ENCODE results near the gene A1BG. TPM values are rescaled to one million over a fixed set of nuclear protein-coding genes. Genes with fewer than 3 reads are reported as not detected.
A peak's percentile ranks its signal among the peaks of the same experiment; 100 is the strongest.

Gene A1BG
- total and polyA plus RNA-seq, 2 of the 13 experiments (the other 11 are each of a cell fraction or from before 2014, with no cell fraction given) = 14.7 to 41.4 TPM

- TF ChIP-seq NFYB (CRISPR knock-in tag; IDR thresholded peaks at IDR 0.05) = peak; percentile 90
- TF ChIP-seq CBX1 (IDR thresholded peaks at IDR 0.05; ENCODE audit: low read depth) = no peak
- TF ChIP-seq YEATS2 (CRISPR knock-in tag; IDR thresholded peaks at IDR 0.05; ENCODE audit: borderline replicate concordance) = peak; percentile 95
- TF ChIP-seq ZNF326 (CRISPR knock-in tag; IDR thresholded peaks at IDR 0.05; ENCODE audit: borderline replicate concordance) = no peak
- peak; percentile 89; the same call in 1 of the 2 replicates for TF ChIP-seq ZNF274 (CRISPR knock-in tag; IDR thresholded peaks at IDR 0.05)
- no peak for TF ChIP-seq ATF7 (IDR thresholded peaks at IDR 0.05)
- TF ChIP-seq ATF7 (CRISPR knock-in tag; IDR thresholded peaks at IDR 0.05) = no peak
- no peak for TF ChIP-seq JDP2 (CRISPR knock-in tag; IDR thresholded peaks at IDR 0.05; ENCODE audit: borderline replicate concordance)
- TF ChIP-seq SP2 (CRISPR knock-in tag; IDR thresholded peaks at IDR 0.05) = peak; percentile 67
- TF ChIP-seq ZNF256 (CRISPR knock-in tag; conservative IDR thresholded peaks at IDR 0.05) = 0 out of 2 replicates have a peak, but pooled peaks have one; percentile 3
- TF ChIP-seq CEBPZ (IDR thresholded peaks at IDR 0.05; ENCODE audit: low read length) = no peak
- peak; percentile 83 for TF ChIP-seq ZNF430 (CRISPR knock-in tag; IDR thresholded peaks at IDR 0.05)
- TF ChIP-seq PAF1 (CRISPR knock-in tag; IDR thresholded peaks at IDR 0.05) = no peak
- peak; percentile 44 for TF ChIP-seq RXRB (CRISPR knock-in tag; IDR thresholded peaks at IDR 0.05; ENCODE audit: borderline replicate concordance)
- no peak for TF ChIP-seq ATRX (CRISPR knock-in tag; IDR thresholded peaks at IDR 0.05; ENCODE audit: borderline replicate concordance)
- peak; percentile 67; the same call in 1 of the 2 replicates for TF ChIP-seq REPIN1 (CRISPR knock-in tag; IDR thresholded peaks at IDR 0.05; ENCODE audit: borderline replicate concordance, low read depth)
- TF ChIP-seq MAX (IDR thresholded peaks at IDR 0.05) = peak; percentile 96
- peak; percentile 18; the same call in 1 of the 2 replicates for TF ChIP-seq ZSCAN9 (CRISPR knock-in tag; IDR thresholded peaks at IDR 0.05; ENCODE audit: borderline replicate concordance)
- TF ChIP-seq ZBTB10 (CRISPR knock-in tag; IDR thresholded peaks at IDR 0.05; ENCODE audit: borderline replicate concordance) = no peak
- TF ChIP-seq TCF7 (IDR thresholded peaks at IDR 0.05; ENCODE audit: low read depth) = no peak
- 0 out of 2 replicates have a peak, but pooled peaks have one; percentile 90 for TF ChIP-seq REL (CRISPR knock-in tag; conservative IDR thresholded peaks at IDR 0.05)
- TF ChIP-seq ZNF446 (CRISPR knock-in tag; IDR thresholded peaks at IDR 0.05) = no peak; the same call in 1 of the 2 replicates
These were observed 33.5 kb upstream of the A1BG start, which contains the start of gene RPS5 (continued) for GRCh38 chr19:58386576-58387337.
